Measurements from ENCODE around the gene TAGLN.
A peak's percentile ranks its signal among the peaks of the same experiment; 100 is the strongest.

TAGLN gene

DNA sequence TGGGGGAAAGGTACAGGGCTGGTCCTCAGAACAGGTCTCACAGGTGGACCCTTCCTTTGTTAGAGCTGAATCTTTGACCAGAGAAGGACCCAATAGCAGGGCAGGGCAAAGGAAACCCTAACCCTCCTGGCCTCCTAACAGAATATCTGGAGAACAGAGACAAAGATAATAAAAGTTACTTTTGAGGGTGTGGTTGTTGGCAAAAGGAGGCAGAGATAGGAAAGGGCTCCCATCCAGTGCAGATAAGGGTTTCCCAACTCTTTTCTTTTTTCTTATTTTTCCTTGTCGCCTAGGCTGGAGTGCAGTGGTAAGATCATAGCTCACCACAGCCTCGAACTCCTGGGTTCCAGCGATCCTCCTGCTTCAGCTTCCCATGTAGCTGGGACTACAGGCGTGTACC, 20.8 kb downstream of the TAGLN start:
- TF ChIP-seq, protein P1, sequence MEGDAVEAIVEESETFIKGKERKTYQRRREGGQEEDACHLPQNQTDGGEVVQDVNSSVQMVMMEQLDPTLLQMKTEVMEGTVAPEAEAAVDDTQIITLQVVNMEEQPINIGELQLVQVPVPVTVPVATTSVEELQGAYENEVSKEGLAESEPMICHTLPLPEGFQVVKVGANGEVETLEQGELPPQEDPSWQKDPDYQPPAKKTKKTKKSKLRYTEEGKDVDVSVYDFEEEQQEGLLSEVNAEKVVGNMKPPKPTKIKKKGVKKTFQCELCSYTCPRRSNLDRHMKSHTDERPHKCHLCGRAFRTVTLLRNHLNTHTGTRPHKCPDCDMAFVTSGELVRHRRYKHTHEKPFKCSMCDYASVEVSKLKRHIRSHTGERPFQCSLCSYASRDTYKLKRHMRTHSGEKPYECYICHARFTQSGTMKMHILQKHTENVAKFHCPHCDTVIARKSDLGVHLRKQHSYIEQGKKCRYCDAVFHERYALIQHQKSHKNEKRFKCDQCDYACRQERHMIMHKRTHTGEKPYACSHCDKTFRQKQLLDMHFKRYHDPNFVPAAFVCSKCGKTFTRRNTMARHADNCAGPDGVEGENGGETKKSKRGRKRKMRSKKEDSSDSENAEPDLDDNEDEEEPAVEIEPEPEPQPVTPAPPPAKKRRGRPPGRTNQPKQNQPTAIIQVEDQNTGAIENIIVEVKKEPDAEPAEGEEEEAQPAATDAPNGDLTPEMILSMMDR (IDR thresholded peaks at IDR 0.05; ENCODE audit: low read depth, low read length): no peak
- no peak for DNase-seq (ENCODE audit: extremely low read depth, low read depth)

DNA sequence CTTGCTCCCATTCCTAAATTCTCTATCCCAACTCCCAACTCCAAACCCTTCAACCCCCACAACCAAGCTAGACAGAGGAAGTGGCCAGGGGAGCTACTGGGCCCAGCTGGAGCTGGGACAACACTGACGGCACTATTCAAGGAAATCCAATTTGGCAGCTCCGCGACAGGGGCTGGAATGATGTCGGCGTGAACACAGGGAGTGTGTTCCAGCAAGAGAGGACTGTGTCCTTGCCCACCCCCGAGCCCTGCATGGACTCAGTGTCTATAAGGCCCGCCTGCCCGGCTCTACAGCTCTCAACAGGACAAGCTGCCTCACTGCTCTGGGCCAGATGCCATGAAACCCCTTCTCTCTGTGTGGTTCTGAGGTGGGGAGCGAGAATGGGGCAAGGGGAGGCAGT, 21.4 kb downstream of the TAGLN start:
- no peak for DNase-seq (ENCODE audit: extremely low read depth, low read depth)
- TF ChIP-seq, protein P1 (IDR thresholded peaks at IDR 0.05; ENCODE audit: low read depth, low read length): no peak

DNA sequence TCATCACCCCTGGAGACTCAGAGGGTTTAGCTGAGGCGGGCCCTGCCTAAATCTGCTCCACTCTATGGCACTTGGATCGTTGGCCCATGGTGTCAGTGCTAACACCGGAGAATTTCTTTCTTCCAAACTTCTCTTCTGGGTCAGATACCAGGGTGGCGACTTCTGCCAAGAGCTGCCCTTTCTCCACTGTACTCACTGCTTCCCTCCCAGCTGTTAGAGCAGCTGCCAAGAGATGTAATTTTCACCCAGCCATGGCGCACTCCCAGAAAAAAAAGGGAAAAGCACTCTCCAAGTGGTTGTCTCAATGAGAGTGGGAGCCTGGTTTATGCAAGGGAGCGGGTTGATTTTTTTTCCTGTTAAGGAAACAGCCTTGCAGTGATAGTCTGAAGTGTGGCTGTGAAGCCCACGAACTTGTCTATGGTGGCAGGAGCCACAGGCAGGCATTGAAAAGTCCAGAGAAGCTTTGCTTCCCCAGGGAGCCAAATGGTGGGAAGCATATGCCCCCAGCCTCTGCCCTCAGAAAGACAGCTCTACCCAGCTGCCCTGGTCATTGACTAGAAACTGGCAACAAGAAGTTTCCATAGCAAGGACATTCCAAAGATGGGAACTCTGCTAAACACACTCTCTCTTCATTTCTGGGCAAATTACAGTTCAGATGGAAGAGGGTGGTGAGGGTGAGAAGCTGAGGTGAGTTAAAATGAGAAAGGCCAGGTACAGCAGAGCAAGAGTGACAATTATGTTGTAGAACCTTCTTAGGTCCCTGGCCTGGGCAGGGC, 22.0 kb downstream of the TAGLN start:
- DNase-seq (ENCODE audit: extremely low read depth, low read depth): no peak
- TF ChIP-seq, protein P1 (IDR thresholded peaks at IDR 0.05; ENCODE audit: low read depth, low read length): no peak

DNA sequence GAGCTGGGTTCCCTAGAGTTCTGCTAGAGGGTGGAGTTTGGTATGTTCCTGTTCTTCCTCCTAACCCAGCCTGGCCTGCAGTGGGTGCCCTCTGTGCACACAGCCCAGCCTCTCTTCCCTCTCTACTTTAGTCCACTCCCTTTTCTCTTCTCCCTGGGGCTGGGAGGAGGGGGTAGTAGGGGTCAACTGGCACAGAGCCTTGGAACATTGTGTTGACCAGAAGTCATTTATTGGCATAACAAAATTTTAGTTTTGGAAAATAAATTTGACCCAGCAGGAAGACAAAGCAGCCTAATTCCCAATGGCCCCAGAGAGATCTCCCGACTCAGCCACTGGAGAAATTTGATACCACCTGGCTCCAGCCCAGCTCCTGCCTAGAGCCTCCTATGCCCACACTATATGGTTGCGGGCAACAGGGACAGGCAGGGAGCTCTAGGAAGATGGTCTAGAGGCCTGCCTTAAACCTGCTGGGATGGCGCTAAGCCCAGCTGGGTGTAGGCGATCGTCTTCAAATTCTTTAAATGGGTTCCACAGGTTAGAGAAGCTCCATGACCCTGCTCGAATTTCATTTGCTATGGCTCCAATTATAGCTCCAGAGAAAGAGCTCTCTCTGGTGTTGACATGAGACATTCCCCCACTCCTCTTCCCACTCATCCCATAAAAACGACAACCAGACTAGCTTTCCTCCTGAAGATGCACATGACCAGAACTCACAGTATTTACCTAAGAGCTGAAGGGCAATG, 22.8 kb downstream of the TAGLN start:
- TF ChIP-seq, protein P1 (IDR thresholded peaks at IDR 0.05; ENCODE audit: low read depth, low read length): peak; percentile 6; the same call in 1 of the 2 replicates
- no peak for DNase-seq (ENCODE audit: extremely low read depth, low read depth)

DNA sequence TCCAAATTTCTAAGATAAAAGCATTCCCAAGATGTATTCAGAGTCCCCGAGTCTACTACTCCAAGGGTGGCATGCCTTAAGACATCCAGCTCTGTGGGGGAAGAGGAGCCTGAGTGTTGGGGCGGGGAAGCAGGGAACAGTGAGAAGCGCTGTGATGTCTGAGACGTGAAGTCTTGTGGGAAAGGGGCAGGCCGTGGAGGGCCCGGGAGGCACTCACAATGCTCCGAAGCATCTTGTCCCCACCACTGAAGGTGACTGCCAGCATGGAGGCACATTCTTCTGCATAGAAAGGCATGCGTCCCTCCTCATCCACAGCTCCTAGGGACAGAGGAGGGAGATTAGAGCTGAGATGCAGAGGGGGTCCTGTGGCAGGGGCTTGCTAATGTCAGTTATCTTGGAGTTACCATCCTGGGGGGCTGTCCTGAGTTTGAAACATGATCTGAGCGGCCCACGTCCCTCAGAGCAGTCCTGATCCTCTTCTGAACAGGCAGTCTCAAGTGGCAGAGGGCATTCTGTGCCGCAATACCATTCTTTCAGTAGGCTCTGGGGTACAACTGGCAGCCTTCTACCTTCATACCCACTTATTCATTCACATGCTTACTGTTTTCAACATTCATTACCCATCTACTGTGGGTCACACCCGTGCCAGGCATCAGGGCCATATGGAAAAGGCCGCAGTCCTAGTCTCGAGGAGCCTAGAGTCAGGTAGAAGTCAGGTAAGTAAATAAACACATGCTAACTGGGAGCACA, 24.0 kb downstream of the TAGLN start:
- TF ChIP-seq, protein P1 (IDR thresholded peaks at IDR 0.05; ENCODE audit: low read depth, low read length): no peak
- no peak for DNase-seq (ENCODE audit: extremely low read depth, low read depth)

DNA sequence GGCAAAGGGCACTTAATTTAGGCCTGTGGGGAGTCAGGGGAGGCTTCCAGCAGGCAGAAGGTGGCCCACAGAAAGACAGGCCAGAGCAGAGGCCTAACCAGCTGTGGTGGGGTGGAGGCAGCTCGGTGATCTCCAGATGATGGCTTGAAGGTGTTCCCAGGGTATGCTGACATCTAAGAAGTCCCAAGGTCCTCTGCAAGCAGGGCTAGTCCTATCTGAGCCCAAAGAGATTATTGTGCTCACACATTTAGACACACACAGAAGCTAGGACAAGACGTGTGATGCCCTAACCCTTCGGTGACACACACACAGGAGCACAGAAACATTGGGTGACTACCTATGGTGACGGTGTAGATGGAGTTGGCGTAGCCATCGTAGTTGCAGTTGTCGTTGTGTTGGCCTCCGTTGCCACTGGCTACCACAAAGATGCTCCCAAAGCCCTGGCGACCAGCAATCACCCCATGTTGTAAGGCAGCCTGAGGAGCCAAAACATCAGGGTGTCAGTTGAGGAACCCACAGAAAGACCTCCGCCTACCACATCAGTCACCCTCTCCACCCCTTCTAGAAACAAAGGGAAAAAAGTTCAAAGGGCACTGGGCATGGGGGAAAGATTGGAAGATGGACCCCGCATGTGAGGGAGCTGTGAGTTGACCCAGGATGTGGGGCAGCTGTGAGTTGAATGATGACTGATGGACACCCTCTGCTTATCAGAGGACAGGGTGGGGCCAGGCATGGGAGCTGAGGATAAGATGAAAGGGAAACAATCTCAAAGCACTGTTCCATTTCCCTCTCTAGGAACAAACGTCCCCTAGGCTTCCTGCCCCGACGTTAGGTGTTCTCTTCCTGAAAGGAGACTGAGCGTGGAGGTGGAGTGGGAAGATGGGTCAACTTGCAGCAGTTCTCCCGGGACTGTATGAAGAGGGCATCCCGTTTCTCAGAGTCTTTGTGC, 24.8 kb downstream of the TAGLN start:
- DNase-seq (ENCODE audit: extremely low read depth, low read depth): no peak
- TF ChIP-seq, protein P1 (IDR thresholded peaks at IDR 0.05; ENCODE audit: low read depth, low read length): no peak
